ENCODE data around the gene ZNF805. TPM values are rescaled to one million over a fixed set of nuclear protein-coding genes. Genes with fewer than 3 reads are reported as not detected.

The ZNF805 gene
- total RNA-seq, 1 experiment from 2014 or later, result 18.2 TPM

DNA sequence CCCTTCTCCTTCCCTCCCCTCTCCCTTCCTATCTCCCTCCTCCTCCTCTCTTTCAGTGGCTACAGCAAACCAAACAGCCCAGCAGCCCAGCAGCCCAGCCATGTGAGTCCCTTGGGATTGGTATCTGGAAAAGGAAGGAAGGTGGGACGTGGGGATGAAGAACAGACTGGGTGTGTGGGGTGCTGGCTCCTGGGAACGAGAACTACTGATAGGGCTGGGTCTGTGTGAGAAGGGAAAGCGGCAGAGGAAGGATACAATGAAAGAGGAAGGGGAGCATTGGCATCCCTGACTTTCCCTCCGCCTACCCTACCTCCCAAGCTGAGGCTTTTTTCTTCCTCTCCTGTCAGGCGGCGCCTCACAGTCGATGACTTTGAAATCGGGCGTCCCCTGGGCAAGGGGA is 8.7 kb upstream of the ZNF805 start:
- peaks cover 9% of the 10 kb centered on the region for H3K27me3 Mint-ChIP-seq (ENCODE audit: low read depth)
- no peaks in the 10 kb centered on the region for H3K9me3 Mint-ChIP-seq
- TF ChIP-seq KAT7 (CRISPR knock-in tag; IDR thresholded peaks at IDR 0.05; ENCODE audit: borderline replicate concordance), result no peak
- TF ChIP-seq ZNF396 (CRISPR knock-in tag; IDR thresholded peaks at IDR 0.05; ENCODE audit: borderline replicate concordance), result no peak
- TF ChIP-seq FOXP1 (CRISPR knock-in tag; IDR thresholded peaks at IDR 0.05; ENCODE audit: borderline replicate concordance), result no peak
- TF ChIP-seq CREM (CRISPR knock-in tag; IDR thresholded peaks at IDR 0.05), result no peak
- TF ChIP-seq, protein P1, sequence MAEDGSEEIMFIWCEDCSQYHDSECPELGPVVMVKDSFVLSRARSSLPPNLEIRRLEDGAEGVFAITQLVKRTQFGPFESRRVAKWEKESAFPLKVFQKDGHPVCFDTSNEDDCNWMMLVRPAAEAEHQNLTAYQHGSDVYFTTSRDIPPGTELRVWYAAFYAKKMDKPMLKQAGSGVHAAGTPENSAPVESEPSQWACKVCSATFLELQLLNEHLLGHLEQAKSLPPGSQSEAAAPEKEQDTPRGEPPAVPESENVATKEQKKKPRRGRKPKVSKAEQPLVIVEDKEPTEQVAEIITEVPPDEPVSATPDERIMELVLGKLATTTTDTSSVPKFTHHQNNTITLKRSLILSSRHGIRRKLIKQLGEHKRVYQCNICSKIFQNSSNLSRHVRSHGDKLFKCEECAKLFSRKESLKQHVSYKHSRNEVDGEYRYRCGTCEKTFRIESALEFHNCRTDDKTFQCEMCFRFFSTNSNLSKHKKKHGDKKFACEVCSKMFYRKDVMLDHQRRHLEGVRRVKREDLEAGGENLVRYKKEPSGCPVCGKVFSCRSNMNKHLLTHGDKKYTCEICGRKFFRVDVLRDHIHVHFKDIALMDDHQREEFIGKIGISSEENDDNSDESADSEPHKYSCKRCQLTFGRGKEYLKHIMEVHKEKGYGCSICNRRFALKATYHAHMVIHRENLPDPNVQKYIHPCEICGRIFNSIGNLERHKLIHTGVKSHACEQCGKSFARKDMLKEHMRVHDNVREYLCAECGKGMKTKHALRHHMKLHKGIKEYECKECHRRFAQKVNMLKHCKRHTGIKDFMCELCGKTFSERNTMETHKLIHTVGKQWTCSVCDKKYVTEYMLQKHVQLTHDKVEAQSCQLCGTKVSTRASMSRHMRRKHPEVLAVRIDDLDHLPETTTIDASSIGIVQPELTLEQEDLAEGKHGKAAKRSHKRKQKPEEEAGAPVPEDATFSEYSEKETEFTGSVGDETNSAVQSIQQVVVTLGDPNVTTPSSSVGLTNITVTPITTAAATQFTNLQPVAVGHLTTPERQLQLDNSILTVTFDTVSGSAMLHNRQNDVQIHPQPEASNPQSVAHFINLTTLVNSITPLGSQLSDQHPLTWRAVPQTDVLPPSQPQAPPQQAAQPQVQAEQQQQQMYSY (CRISPR knock-in tag; IDR thresholded peaks at IDR 0.05), result no peak
- TF ChIP-seq SMAD3 (CRISPR knock-in tag; IDR thresholded peaks at IDR 0.05; ENCODE audit: borderline replicate concordance), result no peak
- TF ChIP-seq PRRX2 (CRISPR knock-in tag; IDR thresholded peaks at IDR 0.05), result no peak
- no peak for TF ChIP-seq SP1 (CRISPR knock-in tag; conservative IDR thresholded peaks at IDR 0.05)
- TF ChIP-seq ATF1 (CRISPR knock-in tag; IDR thresholded peaks at IDR 0.05), result no peak
- no peak for TF ChIP-seq ZNF263 (CRISPR knock-in tag; IDR thresholded peaks at IDR 0.05; ENCODE audit: low read depth)
- TF ChIP-seq TEAD4 (CRISPR knock-in tag; IDR thresholded peaks at IDR 0.05), result no peak
- no peak for TF ChIP-seq HMGXB4 (CRISPR knock-in tag; IDR thresholded peaks at IDR 0.05)
- no peak for TF ChIP-seq NR2C2 (CRISPR knock-in tag; IDR thresholded peaks at IDR 0.05)
- TF ChIP-seq USF2 (CRISPR knock-in tag; IDR thresholded peaks at IDR 0.05), result no peak
- DNase-seq (ENCODE audit: low spot score) (no peak), ATAC-seq (peak; percentile 41)
- H3K4me3 Mint-ChIP-seq, result peak overlapping the region; percentile 57
- ChIA-PET POLR2A (interaction anchor here (1.0 kb wide), 1 partner anchor 9 kb away, joined by 3 read pairs; no protein-coding TSS in a partner anchor), CTCF (interaction anchor here (1.1 kb wide), 1 partner anchor 32 kb away, joined by 3 read pairs; no protein-coding TSS in a partner anchor)
- peaks cover 4% of the 10 kb centered on the region; the same call in 1 of the 2 replicates for H3K4me1 Mint-ChIP-seq
- no peaks in the 10 kb centered on the region for H3K36me3 Mint-ChIP-seq
- H3K27ac Mint-ChIP-seq, result no peak overlapping the region

- DNase-seq (ENCODE audit: low spot score), result no peak
- Mint-ChIP-seq H3K27ac (no peak overlapping the region), H3K27me3 (ENCODE audit: low read depth) (peaks cover 9% of the 10 kb centered on the region), H3K4me3 (no peak overlapping the region), H3K4me1 (peaks cover 4% of the 10 kb centered on the region; the same call in 1 of the 2 replicates), H3K9me3 (no peaks in the 10 kb centered on the region), H3K36me3 (no peaks in the 10 kb centered on the region)
- ATAC-seq, result no peak
- CTCF ChIA-PET, result no interaction called here
- POLR2A ChIA-PET, result no interaction called here
- TF ChIP-seq, protein P2, sequence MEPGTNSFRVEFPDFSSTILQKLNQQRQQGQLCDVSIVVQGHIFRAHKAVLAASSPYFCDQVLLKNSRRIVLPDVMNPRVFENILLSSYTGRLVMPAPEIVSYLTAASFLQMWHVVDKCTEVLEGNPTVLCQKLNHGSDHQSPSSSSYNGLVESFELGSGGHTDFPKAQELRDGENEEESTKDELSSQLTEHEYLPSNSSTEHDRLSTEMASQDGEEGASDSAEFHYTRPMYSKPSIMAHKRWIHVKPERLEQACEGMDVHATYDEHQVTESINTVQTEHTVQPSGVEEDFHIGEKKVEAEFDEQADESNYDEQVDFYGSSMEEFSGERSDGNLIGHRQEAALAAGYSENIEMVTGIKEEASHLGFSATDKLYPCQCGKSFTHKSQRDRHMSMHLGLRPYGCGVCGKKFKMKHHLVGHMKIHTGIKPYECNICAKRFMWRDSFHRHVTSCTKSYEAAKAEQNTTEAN (CRISPR knock-in tag; IDR thresholded peaks at IDR 0.05), result no peak
- TF ChIP-seq ZNF532 (CRISPR knock-in tag; IDR thresholded peaks at IDR 0.05; ENCODE audit: borderline replicate concordance) (no peak), ZBTB21 (CRISPR knock-in tag; IDR thresholded peaks at IDR 0.05; ENCODE audit: borderline replicate concordance) (no peak), ATF2 (CRISPR knock-in tag; IDR thresholded peaks at IDR 0.05; ENCODE audit: borderline replicate concordance, low read depth) (no peak)
- TF ChIP-seq, protein P3, sequence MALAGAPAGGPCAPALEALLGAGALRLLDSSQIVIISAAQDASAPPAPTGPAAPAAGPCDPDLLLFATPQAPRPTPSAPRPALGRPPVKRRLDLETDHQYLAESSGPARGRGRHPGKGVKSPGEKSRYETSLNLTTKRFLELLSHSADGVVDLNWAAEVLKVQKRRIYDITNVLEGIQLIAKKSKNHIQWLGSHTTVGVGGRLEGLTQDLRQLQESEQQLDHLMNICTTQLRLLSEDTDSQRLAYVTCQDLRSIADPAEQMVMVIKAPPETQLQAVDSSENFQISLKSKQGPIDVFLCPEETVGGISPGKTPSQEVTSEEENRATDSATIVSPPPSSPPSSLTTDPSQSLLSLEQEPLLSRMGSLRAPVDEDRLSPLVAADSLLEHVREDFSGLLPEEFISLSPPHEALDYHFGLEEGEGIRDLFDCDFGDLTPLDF (CRISPR knock-in tag; IDR thresholded peaks at IDR 0.05), result no peak
Observed at GRCh38 chr19:57233207-57233606, 7.2 kb upstream of the ZNF805 start.
